BE2C (cell line): Measurements from ENCODE around the gene POLD4.

Experiments
- DNase-seq: peaks from one replicate; pipeline ENCODE4 v3.0.0-alpha.2; 2020
- H3K27me3 ChIP-seq: fragments of 250-450 bp; sonication (Bioruptor Pico); 2 replicates; pipeline ENCODE4 v1.5.1; 2020; ENCODE audit warnings: mild to moderate bottlenecking
- H3K36me3 ChIP-seq: fragments of 250-450 bp; sonication (Bioruptor Pico); 2 replicates; pipeline ENCODE4 v1.5.1; 2020; ENCODE audit warnings: mild to moderate bottlenecking
- H3K4me1 ChIP-seq: fragments of 250-450 bp; sonication (Bioruptor Pico); 2 replicates; pipeline ENCODE4 v1.5.1; 2020
- H3K4me3 ChIP-seq: 2 replicates; pipeline ENCODE4 v1.5.1; 2011; ENCODE audit warnings: low read depth, low read length
- H3K9me3 ChIP-seq: fragments of 250-450 bp; sonication (Bioruptor Pico); 2 replicates; pipeline ENCODE4 v1.5.1; 2020
- TF ChIP-seq, protein P1 (sequence below): IDR thresholded peaks from 2 replicates; pipeline ENCODE4 v1.5.1; 2012; ENCODE audit warnings: mild to moderate bottlenecking, low read depth, low read length

The POLD4 gene

DNA sequence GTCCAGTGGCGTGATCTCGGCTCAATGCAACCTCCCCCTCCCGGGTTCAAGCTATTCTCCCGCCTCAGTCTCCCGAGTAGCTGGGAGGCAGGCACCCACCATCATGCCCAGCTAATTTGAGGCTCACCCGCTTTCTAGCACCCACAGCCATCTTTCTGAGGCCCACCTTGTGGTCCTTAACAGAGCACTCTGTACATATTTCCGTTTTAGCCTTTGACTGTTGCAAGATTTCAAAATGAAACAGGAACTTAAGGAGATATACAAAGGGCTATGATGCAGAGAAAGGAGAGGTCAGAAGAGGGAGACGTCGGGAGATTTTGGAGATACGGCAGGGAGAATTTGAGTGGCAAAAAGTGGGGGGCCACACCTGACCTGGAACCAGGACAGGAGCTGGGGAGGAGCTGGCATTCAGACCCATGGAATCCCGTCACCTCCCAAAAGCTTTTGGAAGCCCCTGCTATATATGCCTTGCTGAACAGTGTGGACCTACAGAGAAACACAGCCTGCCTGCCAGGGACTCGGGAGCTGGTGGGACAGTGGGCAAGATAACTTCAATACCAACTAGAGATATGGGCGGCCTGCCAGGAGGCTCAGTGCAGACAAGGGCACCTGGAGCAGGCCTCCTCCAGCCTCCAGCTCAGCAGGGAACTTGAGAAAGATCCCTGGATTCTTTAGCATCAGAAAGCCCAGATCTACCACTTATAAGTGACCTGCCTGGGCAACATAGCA is 28.1 kb upstream of the POLD4 start:
- H3K36me3 ChIP-seq: no peaks in the 10 kb centered on the region
- H3K4me1 ChIP-seq: peaks cover 6% of the 10 kb centered on the region
- DNase-seq: no peak
- TF ChIP-seq, protein P1, sequence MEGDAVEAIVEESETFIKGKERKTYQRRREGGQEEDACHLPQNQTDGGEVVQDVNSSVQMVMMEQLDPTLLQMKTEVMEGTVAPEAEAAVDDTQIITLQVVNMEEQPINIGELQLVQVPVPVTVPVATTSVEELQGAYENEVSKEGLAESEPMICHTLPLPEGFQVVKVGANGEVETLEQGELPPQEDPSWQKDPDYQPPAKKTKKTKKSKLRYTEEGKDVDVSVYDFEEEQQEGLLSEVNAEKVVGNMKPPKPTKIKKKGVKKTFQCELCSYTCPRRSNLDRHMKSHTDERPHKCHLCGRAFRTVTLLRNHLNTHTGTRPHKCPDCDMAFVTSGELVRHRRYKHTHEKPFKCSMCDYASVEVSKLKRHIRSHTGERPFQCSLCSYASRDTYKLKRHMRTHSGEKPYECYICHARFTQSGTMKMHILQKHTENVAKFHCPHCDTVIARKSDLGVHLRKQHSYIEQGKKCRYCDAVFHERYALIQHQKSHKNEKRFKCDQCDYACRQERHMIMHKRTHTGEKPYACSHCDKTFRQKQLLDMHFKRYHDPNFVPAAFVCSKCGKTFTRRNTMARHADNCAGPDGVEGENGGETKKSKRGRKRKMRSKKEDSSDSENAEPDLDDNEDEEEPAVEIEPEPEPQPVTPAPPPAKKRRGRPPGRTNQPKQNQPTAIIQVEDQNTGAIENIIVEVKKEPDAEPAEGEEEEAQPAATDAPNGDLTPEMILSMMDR: no peak
- H3K9me3 ChIP-seq: no peaks in the 10 kb centered on the region
- H3K27me3 ChIP-seq: peaks cover 1% of the 10 kb centered on the region; the same call in 1 of the 2 replicates
- no peak overlapping the region for H3K4me3 ChIP-seq

DNA sequence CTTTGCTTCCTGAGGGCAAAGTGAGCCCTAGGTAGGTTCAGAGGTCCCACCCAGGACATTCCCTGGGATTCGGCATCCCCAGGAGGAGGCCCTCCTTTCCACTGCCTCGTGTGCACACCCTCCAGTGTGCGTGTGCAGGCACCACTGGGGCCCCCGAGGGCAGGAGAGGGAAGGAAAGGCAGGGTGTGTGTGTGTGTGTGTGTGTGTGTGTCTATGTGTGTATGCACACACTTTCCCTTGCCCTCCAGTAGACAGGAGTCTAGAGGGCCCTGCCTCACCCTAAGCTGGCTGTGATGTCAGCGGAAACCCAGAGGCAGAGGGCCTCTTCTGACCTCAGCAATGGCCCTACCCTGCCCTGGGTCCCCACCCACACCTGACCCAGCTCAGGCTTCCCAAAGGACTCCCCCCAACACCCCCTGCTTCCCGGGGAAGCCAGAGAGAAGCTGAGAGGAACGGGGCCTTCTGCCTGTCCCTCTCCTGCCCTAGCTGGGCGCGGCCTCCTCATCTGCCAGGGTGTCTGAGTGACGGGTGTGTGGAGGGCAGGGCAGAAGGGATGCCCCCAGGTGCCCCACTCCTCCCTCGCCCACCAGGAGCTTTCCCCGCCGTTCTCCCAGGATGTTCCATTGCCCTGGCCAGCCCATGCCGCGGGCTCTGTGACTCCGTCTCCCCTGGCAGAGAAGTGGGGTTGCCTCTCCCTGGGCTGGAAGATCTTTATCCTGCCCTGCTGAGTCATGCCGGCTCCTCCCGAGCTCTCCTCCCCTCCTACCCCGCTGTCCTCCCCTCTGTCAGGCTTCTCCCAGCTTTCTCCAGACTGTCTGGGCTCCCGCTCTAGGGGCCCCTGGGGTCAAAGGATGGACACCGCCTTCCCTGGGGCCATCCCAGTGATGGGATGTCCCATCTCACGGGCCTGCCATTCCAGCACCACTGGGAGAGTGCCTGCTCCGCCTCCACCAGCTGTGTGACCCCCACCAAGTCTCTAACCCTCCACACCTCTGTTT is 26.0 kb upstream of the POLD4 start:
- TF ChIP-seq, protein P1: no peak
- peaks cover 9% of the 10 kb centered on the region for H3K27me3 ChIP-seq
- H3K36me3 ChIP-seq: no peaks in the 10 kb centered on the region
- H3K4me3 ChIP-seq: no peak overlapping the region
- DNase-seq: no peak
- H3K4me1 ChIP-seq: peaks cover 8% of the 10 kb centered on the region
- H3K9me3 ChIP-seq: no peaks in the 10 kb centered on the region

DNA sequence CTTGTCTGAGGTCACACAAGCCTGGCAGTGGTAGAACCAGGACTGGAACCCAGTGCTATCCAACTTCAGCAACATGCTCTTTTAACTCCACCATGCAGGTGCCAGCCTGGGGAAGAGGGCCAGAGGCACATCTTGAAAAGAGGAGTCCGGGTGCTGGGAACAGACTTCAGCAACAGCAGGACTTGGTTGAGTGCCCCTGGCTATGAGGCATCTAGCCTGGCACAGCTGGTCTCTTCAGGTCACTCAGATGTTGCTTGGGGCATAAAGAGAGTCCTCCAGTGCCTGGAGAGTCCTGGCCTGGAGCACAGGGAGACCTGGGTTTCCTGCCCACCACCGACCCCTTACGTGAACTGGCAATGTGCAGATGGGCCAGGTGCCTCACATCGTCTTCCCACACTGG is 25.2 kb upstream of the POLD4 start:
- H3K9me3 ChIP-seq: no peaks in the 10 kb centered on the region
- no peak overlapping the region for H3K4me3 ChIP-seq
- TF ChIP-seq, protein P1: no peak
- no peaks in the 10 kb centered on the region for H3K36me3 ChIP-seq
- H3K27me3 ChIP-seq: peaks cover 16% of the 10 kb centered on the region
- H3K4me1 ChIP-seq: peaks cover 14% of the 10 kb centered on the region
- no peak for DNase-seq

DNA sequence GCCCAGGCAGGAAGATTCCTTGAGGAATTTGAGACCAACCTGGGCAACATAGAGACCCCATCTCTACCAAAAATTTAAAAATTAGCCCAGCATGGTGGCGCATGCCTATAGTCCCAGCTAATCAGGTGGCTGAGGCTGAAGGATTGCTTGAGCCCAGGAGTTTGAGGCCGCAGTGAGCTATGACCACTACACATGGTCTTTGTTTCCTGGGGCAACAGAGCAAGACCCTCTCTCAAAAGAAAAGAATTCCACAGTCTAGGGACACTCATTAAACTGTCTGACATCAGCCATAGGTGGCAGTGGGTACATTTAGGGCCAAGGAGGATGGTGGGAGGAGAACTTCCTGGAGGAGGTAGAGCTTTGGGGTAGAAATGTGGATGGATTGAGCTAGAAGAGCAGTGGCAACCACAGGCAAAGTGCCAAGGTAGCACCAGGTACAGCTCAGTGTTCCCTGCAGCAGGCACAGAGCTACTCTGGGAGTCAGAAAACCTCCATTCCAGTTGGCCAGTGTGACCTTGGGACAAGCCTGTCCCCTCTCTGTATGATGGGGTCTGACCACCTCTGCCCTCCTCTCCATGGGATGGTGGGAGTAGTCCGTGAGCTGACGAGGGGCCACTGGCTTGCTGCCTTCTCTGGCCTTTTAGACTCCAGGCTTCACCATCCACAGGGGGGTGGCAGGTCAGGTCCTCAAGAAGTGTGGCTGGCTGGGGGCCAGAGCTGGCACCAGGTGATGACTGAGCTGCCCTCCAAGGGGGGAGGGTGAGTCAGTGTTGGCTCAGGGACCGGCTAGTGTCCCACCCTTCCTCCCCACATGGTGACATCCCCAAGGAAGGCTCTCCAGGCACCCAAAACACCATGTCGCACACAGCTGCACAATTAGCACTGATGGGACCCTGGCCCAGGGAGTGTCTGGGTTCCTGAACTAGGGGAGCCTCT is 23.8 kb upstream of the POLD4 start:
- no peaks in the 10 kb centered on the region for H3K9me3 ChIP-seq
- TF ChIP-seq, protein P1: no peak
- no peaks in the 10 kb centered on the region for H3K36me3 ChIP-seq
- peaks cover 14% of the 10 kb centered on the region for H3K4me1 ChIP-seq
- H3K27me3 ChIP-seq: peaks cover 23% of the 10 kb centered on the region
- no peak overlapping the region for H3K4me3 ChIP-seq
- no peak for DNase-seq

DNA sequence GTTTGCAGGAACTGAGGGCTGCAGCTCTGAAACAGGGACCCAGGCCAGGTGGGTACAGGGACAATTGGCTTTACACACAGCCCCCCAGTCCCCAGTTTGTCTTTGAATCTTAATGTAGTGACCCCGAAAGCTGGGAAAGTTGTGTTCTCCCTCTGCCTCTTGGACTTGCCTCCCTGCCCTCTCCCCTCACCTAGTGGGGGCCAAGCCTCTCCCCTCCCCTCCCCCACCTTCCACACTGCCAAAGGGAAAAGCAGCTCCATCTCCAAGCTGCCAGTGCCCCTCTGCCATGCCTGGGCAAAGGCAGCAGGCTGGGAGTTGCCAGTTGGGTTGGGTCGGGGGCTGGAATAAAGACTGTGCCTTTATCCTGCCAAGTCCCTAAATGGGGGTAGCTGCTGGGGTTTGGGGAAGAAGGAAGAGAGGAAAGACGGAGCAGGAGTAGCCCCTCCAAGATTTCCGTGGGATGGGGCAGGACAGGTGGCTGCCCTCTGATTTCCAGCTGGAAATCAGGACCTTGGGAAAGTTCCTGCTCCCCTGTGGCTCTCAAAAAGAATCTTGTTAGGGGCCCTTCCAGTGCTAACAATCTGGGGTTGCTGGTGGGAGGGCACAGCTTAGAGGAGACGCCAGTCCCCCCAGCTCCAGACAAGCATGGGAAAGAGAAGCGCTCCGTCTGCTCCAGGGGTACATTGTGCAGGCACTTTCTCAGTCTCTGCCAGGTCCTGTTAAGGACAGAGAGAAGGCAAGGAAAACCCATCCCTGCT is 22.9 kb upstream of the POLD4 start:
- Histone ChIP-seq H3K36me3 (no peaks in the 10 kb centered on the region), H3K4me3 (no peak overlapping the region), H3K27me3 (peaks cover 28% of the 10 kb centered on the region), H3K9me3 (no peaks in the 10 kb centered on the region), H3K4me1 (peaks cover 14% of the 10 kb centered on the region)
- TF ChIP-seq, protein P1: no peak
- DNase-seq: no peak
